H1 (cell line): Measurements from ENCODE around the gene VPS13C. TPM values are rescaled to one million over a fixed set of nuclear protein-coding genes. Genes with fewer than 3 reads are reported as not detected.

Source experiments
- CTCF ChIA-PET: fragments of 300-600 bp; sonication (Branson Sonifier 250); formaldehyde crosslinking; loops from one replicate; lab custom pipeline; 2021; ENCODE audit not compliant: partially characterized antibody; lab: Charles Lee
- POLR2A ChIA-PET: fragments of 300-600 bp; sonication (Branson Sonifier 250); formaldehyde crosslinking; loops from one replicate; lab custom pipeline; 2021; ENCODE audit warnings: inconsistent platforms; ENCODE audit not compliant: partially characterized antibody; lab: Charles Lee
- DNase-seq, 2 experiments: peaks; one replicate each; pipeline versions ENCODE4 v3.0.0 to v3.0.0-alpha.2; 2010 to 2022; ENCODE audit warnings: low spot score in 2 of 2, low read depth in 1 of 2, mixed read lengths in 1 of 2
- FAIRE-seq: peaks from 2 replicates; lab custom pipeline; 2011; peaks lifted over from hg19 to GRCh38; lab: Jason Lieb, UNC
- H2AFZ ChIP-seq: 2 replicates; pipeline ENCODE4 v1.8.1; 2012; ENCODE audit warnings: low read length, inconsistent platforms
- H2AK5ac ChIP-seq: 2 replicates; pipeline ENCODE4 v1.6.1; 2013; ENCODE audit warnings: low read depth, low read length
- H2BK120ac ChIP-seq: replicated peaks from 2 replicates; pipeline ENCODE3; 2013; ENCODE audit warnings: low read depth, low read length, inconsistent platforms
- H2BK12ac ChIP-seq: 2 replicates; pipeline ENCODE4 v1.6.1; 2013; ENCODE audit warnings: low read depth, low read length
- H2BK15ac ChIP-seq: 2 replicates; pipeline ENCODE4 v1.6.1; 2013; ENCODE audit warnings: low read length
- H2BK20ac ChIP-seq: 2 replicates; pipeline ENCODE4 v1.6.1; 2013; ENCODE audit warnings: low read length
- H2BK5ac ChIP-seq: 2 replicates; pipeline ENCODE4 v1.6.1; 2013; ENCODE audit warnings: low read depth, low read length
- H3K14ac ChIP-seq: 2 replicates; pipeline ENCODE4 v1.6.1; 2013; ENCODE audit warnings: inconsistent platforms; ENCODE audit not compliant: insufficient read length
- H3K18ac ChIP-seq: 2 replicates; pipeline ENCODE4 v1.6.1; 2013; ENCODE audit warnings: low read length; ENCODE audit errors: extremely low read depth
- H3K23ac ChIP-seq: 2 replicates; pipeline ENCODE4 v1.6.1; 2013; ENCODE audit warnings: inconsistent platforms; ENCODE audit not compliant: insufficient read length
- H3K23me2 ChIP-seq: 2 replicates; pipeline ENCODE4 v1.6.1; 2013; ENCODE audit warnings: low read depth, low read length
- H3K27ac ChIP-seq: 2 replicates; pipeline ENCODE4 v1.6.1; 2011; ENCODE audit warnings: low read depth, low read length, inconsistent platforms
- H3K27me3 ChIP-seq, 4 experiments: replicated peaks in 1 of 4; 1 replicate in 1 of 4; 2 replicates in 3 of 4; pipeline versions ENCODE4 v1.6.1 to v1.8.1; 2011 to 2013; ENCODE audit warnings: low read length in 3 of 4, mild to moderate bottlenecking in 3 of 4, inconsistent platforms in 2 of 4, mixed read lengths in 2 of 4, moderate library complexity in 1 of 4; ENCODE audit not compliant: control insufficient read depth in 3 of 4, insufficient read depth in 3 of 4; ENCODE audit errors: extremely low read depth in 1 of 4
- H3K36me3 ChIP-seq, 4 experiments: 2 replicates each; pipeline versions ENCODE4 v1.6.1 to v1.8.1; 2011 to 2013; ENCODE audit warnings: mild to moderate bottlenecking in 4 of 4, low read length in 3 of 4, moderate library complexity in 2 of 4, control low read depth in 1 of 4, inconsistent platforms in 1 of 4; ENCODE audit not compliant: insufficient read depth in 4 of 4, control insufficient read depth in 2 of 4
- H3K4ac ChIP-seq: replicated peaks from 2 replicates; pipeline ENCODE3; 2013; ENCODE audit warnings: low read length, low read depth, mixed read lengths, inconsistent platforms; ENCODE audit not compliant: insufficient read length
- H3K4me1 ChIP-seq, 4 experiments: replicated peaks in 1 of 4; 1 replicate in 1 of 4; 2 replicates in 3 of 4; pipeline versions ENCODE4 v1.6.1 to v1.8.1; 2011 to 2013; ENCODE audit warnings: low read length in 3 of 4, inconsistent platforms in 2 of 4, mixed read lengths in 1 of 4; ENCODE audit not compliant: insufficient read depth in 4 of 4, control insufficient read depth in 3 of 4
- H3K4me2 ChIP-seq, 2 experiments: 2 replicates each; pipeline versions ENCODE4 v1.6.1 to v1.8.1; 2011 to 2013; ENCODE audit warnings: low read depth in 2 of 2, low read length in 2 of 2, control low read depth in 1 of 2, inconsistent platforms in 1 of 2, mild to moderate bottlenecking in 1 of 2; ENCODE audit not compliant: insufficient read depth in 1 of 2
- H3K4me3 ChIP-seq, 4 experiments: fragments of 200-600, 300-600 bp in 1 of 4; sonication (generic), shearing (Covaris generic), sonication (Bioruptor Twin) in 1 of 4; 2 replicates each; pipeline versions ENCODE4 v1.5.1 to v1.8.1; 2011 to 2016; ENCODE audit warnings: low read length in 4 of 4, low read depth in 3 of 4, control low read depth in 2 of 4, inconsistent platforms in 2 of 4, mild to moderate bottlenecking in 2 of 4, mixed read lengths in 1 of 4, moderate library complexity in 1 of 4; ENCODE audit not compliant: insufficient read depth in 2 of 4; ENCODE audit errors: extremely low read depth in 1 of 4
- H3K56ac ChIP-seq: replicated peaks from 2 replicates; pipeline ENCODE3; 2013; ENCODE audit warnings: low read depth, mild to moderate bottlenecking, mixed read lengths, low read length, inconsistent platforms; ENCODE audit not compliant: insufficient read length
- H3K79me1 ChIP-seq: 2 replicates; pipeline ENCODE4 v1.6.1; 2013; ENCODE audit warnings: low read depth, low read length, control low read depth
- H3K79me2 ChIP-seq, 2 experiments: 2 replicates each; pipeline versions ENCODE4 v1.6.1 to v1.8.1; 2012 to 2013; ENCODE audit warnings: low read length in 2 of 2, mild to moderate bottlenecking in 2 of 2, inconsistent platforms in 1 of 2; ENCODE audit not compliant: insufficient read depth in 2 of 2, control insufficient read depth in 1 of 2
- H3K9ac ChIP-seq, 4 experiments: replicated peaks in 1 of 4; 1 replicate in 1 of 4; 2 replicates in 3 of 4; pipeline versions ENCODE4 v1.6.1 to v1.8.1; 2011 to 2013; ENCODE audit warnings: low read depth in 3 of 4, low read length in 3 of 4, control low read depth in 2 of 4, mild to moderate bottlenecking in 2 of 4, moderate library complexity in 2 of 4, inconsistent platforms in 1 of 4; ENCODE audit errors: extremely low read depth in 1 of 4
- H3K9me3 ChIP-seq, 2 experiments: 2 replicates each; pipeline versions ENCODE4 v1.6.1 to v1.8.1; 2012 to 2013; ENCODE audit warnings: mild to moderate bottlenecking in 2 of 2, moderate library complexity in 2 of 2, control low read depth in 1 of 2, inconsistent platforms in 1 of 2, low read depth in 1 of 2, low read length in 1 of 2, mixed read lengths in 1 of 2; ENCODE audit not compliant: insufficient read depth in 2 of 2
- H4K20me1 ChIP-seq, 2 experiments: replicated peaks in 1 of 2; 2 replicates each; pipeline versions ENCODE3 to v1.8.1; 2011 to 2013; ENCODE audit warnings: inconsistent platforms in 2 of 2, low read length in 2 of 2, mild to moderate bottlenecking in 1 of 2; ENCODE audit not compliant: insufficient read depth in 2 of 2, control insufficient read depth in 1 of 2
- H4K5ac ChIP-seq: 2 replicates; pipeline ENCODE4 v1.6.1; 2013; ENCODE audit warnings: low read length, low read depth, mixed read lengths, inconsistent platforms; ENCODE audit not compliant: insufficient read length
- H4K8ac ChIP-seq: 2 replicates; pipeline ENCODE4 v1.8.0; 2013; ENCODE audit warnings: mild to moderate bottlenecking, moderate library complexity, low read length, inconsistent platforms; ENCODE audit not compliant: insufficient read depth; ENCODE audit errors: extremely low read depth
- H4K91ac ChIP-seq: replicated peaks from 2 replicates; pipeline ENCODE3; 2013; ENCODE audit warnings: low read length, mixed read lengths, inconsistent platforms; ENCODE audit not compliant: insufficient read length
- CBX8 ChIP-seq: fragments of 300-800, 300-1000 bp; sonication (generic); IDR thresholded peaks from 2 replicates; pipeline ENCODE4 v1.7.1; 2016; ENCODE audit warnings: low read depth, low read length, borderline replicate concordance
- HDAC6 ChIP-seq: IDR thresholded peaks from one replicate; pipeline ENCODE4 v1.7.1; 2012; ENCODE audit warnings: low read depth, mild to moderate bottlenecking, inconsistent platforms, low read length, moderate library complexity
- POLR2A ChIP-seq, 2 experiments: IDR thresholded peaks; 1 replicate in 1 of 2; 2 replicates in 1 of 2; pipeline ENCODE4 v1.6.1; 2011; ENCODE audit warnings: low read depth in 2 of 2, low read length in 2 of 2, mild to moderate bottlenecking in 2 of 2; ENCODE audit errors: control extremely low read depth in 1 of 2
- SIRT6 ChIP-seq: IDR thresholded peaks from one replicate; pipeline ENCODE4 v1.7.1; 2012; ENCODE audit warnings: low read length, inconsistent platforms
- SUZ12 ChIP-seq: fragments of 200-600 bp; sonication (generic); IDR thresholded peaks from 2 replicates; pipeline ENCODE4 v1.6.1; 2012; ENCODE audit warnings: mild to moderate bottlenecking, inconsistent platforms, low read length, moderate library complexity, mixed read lengths
- TAF7 ChIP-seq: optimal IDR thresholded peaks from 2 replicates; pipeline ENCODE3; 2011; ENCODE audit warnings: low read depth, mild to moderate bottlenecking, inconsistent platforms, low read length, moderate library complexity, borderline replicate concordance
- WGBS, 2 experiments: shearing (Covaris generic) in 1 of 2; methylation state at CpG; one replicate each; pipeline versions ENCODE4 v1.1.6 to v1.1.7; 2013 to 2015; ENCODE audit warnings: low lambda C conversion rate in 2 of 2, mixed read lengths in 2 of 2, inconsistent platforms in 1 of 2, low coverage in 1 of 2, missing lambda C conversion rate in 1 of 2; ENCODE audit not compliant: insufficient replicate concordance in 2 of 2, insufficient coverage in 1 of 2, insufficient read length in 1 of 2; ENCODE audit errors: extremely low coverage in 1 of 2, missing lambda C conversion rate in 1 of 2; 5-methylcytosine and 5-hydroxymethylcytosine counted together
- polyA plus RNA-seq, 7 experiments: library from polyadenylated mRNA; depleted of rRNA in 3 of 7; stranded (reverse) in 5 of 7; unstranded in 2 of 7; fragments of >200 nt in 5 of 7; fragments of 200-250 nt in 2 of 7; gene quantifications; 1 replicate in 5 of 7; 2 replicates in 1 of 7; 4 replicates in 1 of 7; pipeline versions ENCODE4 v1.2.1 to v1.2.3, GENCODE V29; 2011 to 2013; ENCODE audit warnings: missing spikeins in 2 of 7, mixed read lengths in 2 of 7
- total RNA-seq: library from RNA; stranded (reverse); fragmentation: NEBNext Ultra II Directional; extraction: Animal tissue kit (Norgen Biotek cat#: 25700); gene quantifications from 2 replicates; pipeline ENCODE4 v1.2.1, GENCODE V29; 2021
- TF ChIP-seq, protein P1 (sequence below), 3 experiments: IDR thresholded peaks; 1 replicate in 2 of 3; 2 replicates in 1 of 3; pipeline versions ENCODE4 v1.5.1 to v1.6.1; 2011; ENCODE audit warnings: low read length in 3 of 3, mild to moderate bottlenecking in 3 of 3, inconsistent platforms in 2 of 3, low read depth in 1 of 3, moderate library complexity in 1 of 3; ENCODE audit not compliant: insufficient read depth in 1 of 3; ENCODE audit errors: control extremely low read depth in 1 of 3
- TF ChIP-seq, protein P2 (sequence below): IDR thresholded peaks from 2 replicates; pipeline ENCODE4 v1.6.1; 2012; ENCODE audit warnings: low read length, inconsistent platforms

Gene VPS13C
- total and polyA plus RNA-seq, 2 of the 8 experiments (the other 6 are each of a cell fraction or from before 2014, with no cell fraction given): 4.8 to 18.8 TPM

- Histone ChIP-seq H3K4ac (no peak overlapping the region), H3K9ac (no peak overlapping the region), H2BK20ac (no peak overlapping the region), H3K4me2 (no peak overlapping the region), H2BK5ac (no peak overlapping the region), H4K20me1 (no peaks in the 10 kb centered on the region), H3K36me3 (no peaks in the 10 kb centered on the region), H4K8ac (no peak overlapping the region), H4K91ac (no peak overlapping the region), H3K79me1 (no peaks in the 10 kb centered on the region), H3K27me3 (no peaks in the 10 kb centered on the region), H3K56ac (no peak overlapping the region), H2AFZ (0 out of 2 replicates have a peak overlapping the region, but pooled peaks have one; percentile 51), H3K14ac (no peak overlapping the region), H2BK15ac (no peak overlapping the region; the same call in 1 of the 2 replicates), H3K9me3 (no peaks in the 10 kb centered on the region), H3K23ac (no peak overlapping the region), H3K79me2 (no peaks in the 10 kb centered on the region), H2AK5ac (no peak overlapping the region), H2BK12ac (peak overlapping the region; percentile 27; the same call in 1 of the 2 replicates), H2BK120ac (no peak overlapping the region), H3K27ac (no peak overlapping the region), H3K23me2 (no peaks in the 10 kb centered on the region; the same call in 1 of the 2 replicates), H3K4me1 (peaks cover 0 to 9% (median 3%) of the 10 kb centered on the region in 4 experiments; a peak in 6 of 7 replicates), H4K5ac (no peak overlapping the region), H3K18ac (no peak overlapping the region), H3K4me3 (no peak overlapping the region)
- DNase-seq (no peak), FAIRE-seq (no peak)
- WGBS, 2 experiments: 87% methylated on average over 12 of the region's 12 CpGs; no CpG with 5 or more reads in 1 of the 2 experiments
- ChIA-PET POLR2A (no interaction called here), CTCF (interaction anchor here (1.4 to 2.4 kb wide), 2 partner anchors 13 to 18 kb away, joined by 4 to 9 read pairs; no protein-coding TSS in a partner anchor)
- TF ChIP-seq HDAC6 (no peak), TAF7 (no peak), SIRT6 (no peak), CBX8 (no peak), SUZ12 (no peak), POLR2A (IDR thresholded peaks at IDR 0.05; ENCODE audit: control extremely low read depth in 1 of 2, low read depth in 2 of 2, low read length in 2 of 2) (no peak)
- TF ChIP-seq, protein P1, sequence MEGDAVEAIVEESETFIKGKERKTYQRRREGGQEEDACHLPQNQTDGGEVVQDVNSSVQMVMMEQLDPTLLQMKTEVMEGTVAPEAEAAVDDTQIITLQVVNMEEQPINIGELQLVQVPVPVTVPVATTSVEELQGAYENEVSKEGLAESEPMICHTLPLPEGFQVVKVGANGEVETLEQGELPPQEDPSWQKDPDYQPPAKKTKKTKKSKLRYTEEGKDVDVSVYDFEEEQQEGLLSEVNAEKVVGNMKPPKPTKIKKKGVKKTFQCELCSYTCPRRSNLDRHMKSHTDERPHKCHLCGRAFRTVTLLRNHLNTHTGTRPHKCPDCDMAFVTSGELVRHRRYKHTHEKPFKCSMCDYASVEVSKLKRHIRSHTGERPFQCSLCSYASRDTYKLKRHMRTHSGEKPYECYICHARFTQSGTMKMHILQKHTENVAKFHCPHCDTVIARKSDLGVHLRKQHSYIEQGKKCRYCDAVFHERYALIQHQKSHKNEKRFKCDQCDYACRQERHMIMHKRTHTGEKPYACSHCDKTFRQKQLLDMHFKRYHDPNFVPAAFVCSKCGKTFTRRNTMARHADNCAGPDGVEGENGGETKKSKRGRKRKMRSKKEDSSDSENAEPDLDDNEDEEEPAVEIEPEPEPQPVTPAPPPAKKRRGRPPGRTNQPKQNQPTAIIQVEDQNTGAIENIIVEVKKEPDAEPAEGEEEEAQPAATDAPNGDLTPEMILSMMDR (IDR thresholded peaks at IDR 0.05; ENCODE audit: control extremely low read depth in 1 of 3, insufficient read depth in 1 of 3, low read depth in 1 of 3, low read length in 3 of 3): no peak
- TF ChIP-seq, protein P2, sequence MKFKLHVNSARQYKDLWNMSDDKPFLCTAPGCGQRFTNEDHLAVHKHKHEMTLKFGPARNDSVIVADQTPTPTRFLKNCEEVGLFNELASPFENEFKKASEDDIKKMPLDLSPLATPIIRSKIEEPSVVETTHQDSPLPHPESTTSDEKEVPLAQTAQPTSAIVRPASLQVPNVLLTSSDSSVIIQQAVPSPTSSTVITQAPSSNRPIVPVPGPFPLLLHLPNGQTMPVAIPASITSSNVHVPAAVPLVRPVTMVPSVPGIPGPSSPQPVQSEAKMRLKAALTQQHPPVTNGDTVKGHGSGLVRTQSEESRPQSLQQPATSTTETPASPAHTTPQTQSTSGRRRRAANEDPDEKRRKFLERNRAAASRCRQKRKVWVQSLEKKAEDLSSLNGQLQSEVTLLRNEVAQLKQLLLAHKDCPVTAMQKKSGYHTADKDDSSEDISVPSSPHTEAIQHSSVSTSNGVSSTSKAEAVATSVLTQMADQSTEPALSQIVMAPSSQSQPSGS: no peak
Measured at GRCh38 chr15:61815356-61816083, 244.7 kb downstream of the VPS13C start.
